ENCODE measurements around the gene RTTN.

DNA sequence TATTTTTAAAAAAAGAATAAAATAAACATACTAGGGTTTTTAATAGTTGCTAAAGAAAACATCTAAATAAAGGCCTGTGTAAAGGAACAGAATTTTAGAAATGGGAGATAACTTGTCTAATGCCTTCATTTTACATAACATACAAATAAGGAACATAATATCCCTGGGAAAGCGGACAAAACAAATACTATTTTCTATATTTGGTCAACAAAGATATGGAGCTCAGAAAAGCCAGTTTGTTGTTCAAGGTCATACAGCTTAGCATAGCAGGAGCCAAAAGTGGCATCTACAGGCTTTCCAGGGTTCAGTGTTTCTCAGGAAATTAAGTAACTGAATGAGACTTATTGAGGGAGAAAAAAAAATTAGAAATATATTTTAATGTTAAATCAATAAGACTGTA lies 184.4 kb downstream of the RTTN start:
- TF ChIP-seq, protein P1, sequence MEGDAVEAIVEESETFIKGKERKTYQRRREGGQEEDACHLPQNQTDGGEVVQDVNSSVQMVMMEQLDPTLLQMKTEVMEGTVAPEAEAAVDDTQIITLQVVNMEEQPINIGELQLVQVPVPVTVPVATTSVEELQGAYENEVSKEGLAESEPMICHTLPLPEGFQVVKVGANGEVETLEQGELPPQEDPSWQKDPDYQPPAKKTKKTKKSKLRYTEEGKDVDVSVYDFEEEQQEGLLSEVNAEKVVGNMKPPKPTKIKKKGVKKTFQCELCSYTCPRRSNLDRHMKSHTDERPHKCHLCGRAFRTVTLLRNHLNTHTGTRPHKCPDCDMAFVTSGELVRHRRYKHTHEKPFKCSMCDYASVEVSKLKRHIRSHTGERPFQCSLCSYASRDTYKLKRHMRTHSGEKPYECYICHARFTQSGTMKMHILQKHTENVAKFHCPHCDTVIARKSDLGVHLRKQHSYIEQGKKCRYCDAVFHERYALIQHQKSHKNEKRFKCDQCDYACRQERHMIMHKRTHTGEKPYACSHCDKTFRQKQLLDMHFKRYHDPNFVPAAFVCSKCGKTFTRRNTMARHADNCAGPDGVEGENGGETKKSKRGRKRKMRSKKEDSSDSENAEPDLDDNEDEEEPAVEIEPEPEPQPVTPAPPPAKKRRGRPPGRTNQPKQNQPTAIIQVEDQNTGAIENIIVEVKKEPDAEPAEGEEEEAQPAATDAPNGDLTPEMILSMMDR (IDR thresholded peaks at IDR 0.05): no peak
- TF ChIP-seq EZH2phosphoT487 (IDR thresholded peaks at IDR 0.05): no peak

Data from neural progenitor cell (in vitro differentiated cells).